GM19328 (cell line): ENCODE measurements around the gene ATAT1.

Source experiments
- ATAC-seq: cut with Tn5 transposase; IDR thresholded peaks from one replicate; pipeline ENCODE4 v1.9.1; 2021; ENCODE audit warnings: mild to moderate bottlenecking, moderate library complexity; ENCODE audit not compliant: unreplicated experiment

Gene ATAT1

GRCh38 chr6:30612687-30613248 lies 13.9 kb upstream of the ATAT1 start:
- ATAC-seq, result no peak

- ATAC-seq, result no peak
These were observed 13.2 kb upstream of the ATAT1 start for GRCh38 chr6:30613251-30614043.

GRCh38 chr6:30614044-30614842 lies 12.4 kb upstream of the ATAT1 start:
- no peak for ATAC-seq

GRCh38 chr6:30614843-30615218 lies 11.8 kb upstream of the ATAT1 start:
- no peak for ATAC-seq

- ATAC-seq, result no peak
These were observed 11.3 kb upstream of the ATAT1 start for GRCh38 chr6:30615219-30615957.

- ATAC-seq, result no peak
These were observed 10.5 kb upstream of the ATAT1 start for GRCh38 chr6:30615958-30616810.

- ATAC-seq, result peak; percentile 77
These were observed 9.7 kb upstream of the ATAT1 start, which contains the start of gene PPP1R10 for GRCh38 chr6:30616811-30617564. Gene PPP1R10, minus strand, starts transcription at chr6:30617243. Its CDS starts 7,299 bp downstream, at chr6:30609944.

GRCh38 chr6:30617565-30618269 lies 9.0 kb upstream of the ATAT1 start, which contains the start of gene MRPS18B:
Gene MRPS18B, plus strand, starts transcription at chr6:30617840. Its CDS starts 26 bp downstream, at chr6:30617866.
- ATAC-seq, result peak; percentile 77

- no peak for ATAC-seq
These were observed 8.3 kb upstream of the ATAT1 start for GRCh38 chr6:30618270-30618797.

GRCh38 chr6:30619561-30619960 lies 7.1 kb upstream of the ATAT1 start:
- ATAC-seq, result no peak

GRCh38 chr6:30625511-30625910 lies 1.2 kb upstream of the ATAT1 start:
- ATAC-seq, result no peak

- ATAC-seq, result no peak
These were observed 9.2 kb downstream of the ATAT1 start for GRCh38 chr6:30635834-30636233.

GRCh38 chr6:30640481-30640880 lies 13.8 kb downstream of the ATAT1 start:
- no peak for ATAC-seq

GRCh38 chr6:30641048-30641447 lies 14.4 kb downstream of the ATAT1 start:
- ATAC-seq, result no peak

GRCh38 chr6:30643656-30644055 lies 17.0 kb downstream of the ATAT1 start:
- ATAC-seq, result no peak

- ATAC-seq, result no peak
These were observed 18.1 kb downstream of the ATAT1 start for GRCh38 chr6:30644769-30645168.

GRCh38 chr6:30645989-30646388 lies 19.3 kb downstream of the ATAT1 start:
- ATAC-seq, result no peak

- peak; percentile 48 for ATAC-seq
These were observed 20.0 kb downstream of the ATAT1 start, which contains the start of gene C6orf136 for GRCh38 chr6:30646450-30647241. Gene C6orf136, plus strand, starts transcription at chr6:30647133. Its CDS starts 99 bp downstream, at chr6:30647232.
